Measurements from ENCODE around the gene ENTPD6.

Gene ENTPD6

GRCh38 chr20:25269057-25269832, 73.7 kb downstream of the ENTPD6 start:
- POLR2A ChIA-PET (ENCODE audit: low non-redundant PET) = no interaction called here
- CTCF ChIA-PET = interaction anchor here (0.6 to 0.7 kb wide), 2 partner anchors 309 to 464 kb away, joined by 3 read pairs; no protein-coding TSS in a partner anchor
- H3K27ac ChIP-seq = peak overlapping the region; percentile 2; the same call in 1 of the 2 replicates
- TF ChIP-seq CTCF (conservative IDR thresholded peaks at IDR 0.05; ENCODE audit: low read depth) = no peak
- DNase-seq (ENCODE audit: low spot score) = no peak

GRCh38 chr20:25269833-25270170, 74.3 kb downstream of the ENTPD6 start:
- ChIA-PET POLR2A (ENCODE audit: low non-redundant PET) (no interaction called here), CTCF (no interaction called here)
- peak overlapping the region; percentile 2; the same call in 1 of the 2 replicates for H3K27ac ChIP-seq
- DNase-seq (ENCODE audit: low spot score) = no peak
- no peak for TF ChIP-seq CTCF (conservative IDR thresholded peaks at IDR 0.05; ENCODE audit: low read depth)

- TF ChIP-seq CTCF (conservative IDR thresholded peaks at IDR 0.05; ENCODE audit: low read depth) = no peak
- ChIA-PET CTCF (interaction anchor here (0.5 kb wide), 1 partner anchor 17 kb away, joined by 3 read pairs; no protein-coding TSS in a partner anchor), POLR2A (ENCODE audit: low non-redundant PET) (no interaction called here)
- no peak overlapping the region for H3K27ac ChIP-seq
- no peak for DNase-seq (ENCODE audit: low spot score)
Observed at GRCh38 chr20:25270829-25271251, 75.3 kb downstream of the ENTPD6 start.

- POLR2A ChIA-PET (ENCODE audit: low non-redundant PET) = no interaction called here
- no peak for TF ChIP-seq CTCF (conservative IDR thresholded peaks at IDR 0.05; ENCODE audit: low read depth)
- CTCF ChIA-PET = no interaction called here
- DNase-seq (ENCODE audit: low spot score) = no peak
- peak overlapping the region; percentile 7 for H3K27ac ChIP-seq
Observed at GRCh38 chr20:25271486-25272222, 76.1 kb downstream of the ENTPD6 start.

GRCh38 chr20:25272223-25273000, 76.9 kb downstream of the ENTPD6 start:
- CTCF ChIA-PET = no interaction called here
- DNase-seq (ENCODE audit: low spot score) = no peak
- H3K27ac ChIP-seq = peak overlapping the region; percentile 44; the same call in 1 of the 2 replicates
- no peak for TF ChIP-seq CTCF (conservative IDR thresholded peaks at IDR 0.05; ENCODE audit: low read depth)
- POLR2A ChIA-PET (ENCODE audit: low non-redundant PET) = no interaction called here

- peak overlapping the region; percentile 44 for H3K27ac ChIP-seq
- POLR2A ChIA-PET (ENCODE audit: low non-redundant PET) = no interaction called here
- CTCF ChIA-PET = no interaction called here
- no peak for TF ChIP-seq CTCF (conservative IDR thresholded peaks at IDR 0.05; ENCODE audit: low read depth)
- no peak for DNase-seq (ENCODE audit: low spot score)
Observed at GRCh38 chr20:25273046-25273445, 77.5 kb downstream of the ENTPD6 start.
